VCaP (cell line): ENCODE results near the gene MAP1LC3C.

Experiments used
- H3K27ac ChIP-seq: fragments of 450-650 bp; 2 replicates; pipeline ENCODE4 v1.5.1; 2017
- TF ChIP-seq, protein P1 (sequence below): fragments of 450-650 bp; conservative IDR thresholded peaks from 2 replicates; pipeline ENCODE4 v1.5.1; 2017; ENCODE audit warnings: mild to moderate bottlenecking, moderate library complexity

MAP1LC3C gene

DNA sequence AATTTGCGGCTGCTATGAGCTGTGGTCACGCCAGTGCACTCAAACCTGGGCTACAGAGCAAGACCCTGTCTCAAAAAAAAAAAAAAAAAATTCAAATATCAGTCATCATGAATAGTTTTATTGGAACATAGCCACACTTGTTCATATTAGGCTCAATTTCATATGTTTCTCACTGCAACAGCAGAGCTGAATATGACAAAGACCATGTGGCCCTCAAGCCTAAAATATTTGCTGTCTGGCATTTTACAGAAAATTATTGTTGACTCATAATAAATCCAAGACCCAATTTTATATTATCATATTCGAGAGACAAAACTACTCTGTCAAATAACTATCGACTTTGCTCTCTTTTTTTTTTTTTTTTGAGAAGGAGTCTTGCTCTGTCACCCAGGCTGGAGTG, 30.3 kb downstream of the MAP1LC3C start:
- TF ChIP-seq, protein P1, sequence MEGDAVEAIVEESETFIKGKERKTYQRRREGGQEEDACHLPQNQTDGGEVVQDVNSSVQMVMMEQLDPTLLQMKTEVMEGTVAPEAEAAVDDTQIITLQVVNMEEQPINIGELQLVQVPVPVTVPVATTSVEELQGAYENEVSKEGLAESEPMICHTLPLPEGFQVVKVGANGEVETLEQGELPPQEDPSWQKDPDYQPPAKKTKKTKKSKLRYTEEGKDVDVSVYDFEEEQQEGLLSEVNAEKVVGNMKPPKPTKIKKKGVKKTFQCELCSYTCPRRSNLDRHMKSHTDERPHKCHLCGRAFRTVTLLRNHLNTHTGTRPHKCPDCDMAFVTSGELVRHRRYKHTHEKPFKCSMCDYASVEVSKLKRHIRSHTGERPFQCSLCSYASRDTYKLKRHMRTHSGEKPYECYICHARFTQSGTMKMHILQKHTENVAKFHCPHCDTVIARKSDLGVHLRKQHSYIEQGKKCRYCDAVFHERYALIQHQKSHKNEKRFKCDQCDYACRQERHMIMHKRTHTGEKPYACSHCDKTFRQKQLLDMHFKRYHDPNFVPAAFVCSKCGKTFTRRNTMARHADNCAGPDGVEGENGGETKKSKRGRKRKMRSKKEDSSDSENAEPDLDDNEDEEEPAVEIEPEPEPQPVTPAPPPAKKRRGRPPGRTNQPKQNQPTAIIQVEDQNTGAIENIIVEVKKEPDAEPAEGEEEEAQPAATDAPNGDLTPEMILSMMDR = no peak
- no peak overlapping the region for H3K27ac ChIP-seq

DNA sequence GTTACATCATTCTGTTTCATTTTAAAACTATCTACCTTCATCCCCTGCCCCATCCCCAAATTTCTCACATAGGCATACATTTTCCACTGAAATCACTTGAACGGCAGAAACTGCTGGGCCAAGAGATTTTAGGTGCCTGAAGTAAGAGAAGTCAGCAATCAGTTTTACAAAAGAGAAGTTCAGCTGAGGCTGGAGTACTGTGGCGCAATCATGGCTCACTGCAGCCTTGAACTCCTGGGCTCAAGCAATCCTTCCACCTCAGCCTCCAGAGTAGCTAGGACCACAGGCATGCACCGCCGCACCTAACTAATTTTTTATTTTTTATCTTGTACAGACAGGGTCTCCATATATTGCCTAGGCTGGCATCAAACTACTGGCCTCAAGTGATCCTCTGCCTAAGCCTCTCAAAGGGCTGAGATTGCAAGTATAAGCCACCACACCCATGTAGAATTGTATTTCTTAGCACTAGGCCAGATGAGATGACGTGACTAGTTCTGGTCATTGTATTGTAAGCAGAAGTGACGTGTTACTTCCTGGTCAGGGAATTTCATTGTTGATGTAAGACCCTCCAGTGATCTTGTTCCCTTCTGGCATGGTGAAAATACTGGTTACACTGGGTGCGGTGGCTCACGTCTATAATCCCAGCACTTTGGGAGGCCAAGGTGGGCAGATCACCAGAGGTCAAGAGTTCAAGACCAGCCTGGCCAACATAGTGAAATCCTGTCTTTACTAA, 34.2 kb downstream of the MAP1LC3C start:
- H3K27ac ChIP-seq = no peak overlapping the region
- TF ChIP-seq, protein P1 = no peak

DNA sequence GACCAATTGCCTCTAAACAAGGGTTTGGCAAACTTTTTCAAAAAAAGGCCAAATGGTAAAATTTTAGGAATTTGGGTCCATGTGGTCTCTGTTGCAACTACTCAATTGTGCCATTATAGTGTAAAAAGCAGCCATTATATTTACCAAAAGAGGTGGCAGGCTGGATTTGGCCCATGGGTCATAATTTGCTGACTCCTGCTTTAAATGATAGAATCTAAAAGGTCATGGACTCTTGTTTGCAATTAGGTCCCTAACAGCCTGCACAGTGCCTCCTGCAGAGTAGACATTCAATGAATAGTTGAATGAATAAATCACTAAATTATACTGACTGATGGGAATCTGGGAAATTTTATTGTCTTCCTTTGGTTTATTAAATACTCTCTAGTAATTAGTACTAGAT, 35.2 kb downstream of the MAP1LC3C start:
- TF ChIP-seq, protein P1 = no peak
- H3K27ac ChIP-seq = no peak overlapping the region

DNA sequence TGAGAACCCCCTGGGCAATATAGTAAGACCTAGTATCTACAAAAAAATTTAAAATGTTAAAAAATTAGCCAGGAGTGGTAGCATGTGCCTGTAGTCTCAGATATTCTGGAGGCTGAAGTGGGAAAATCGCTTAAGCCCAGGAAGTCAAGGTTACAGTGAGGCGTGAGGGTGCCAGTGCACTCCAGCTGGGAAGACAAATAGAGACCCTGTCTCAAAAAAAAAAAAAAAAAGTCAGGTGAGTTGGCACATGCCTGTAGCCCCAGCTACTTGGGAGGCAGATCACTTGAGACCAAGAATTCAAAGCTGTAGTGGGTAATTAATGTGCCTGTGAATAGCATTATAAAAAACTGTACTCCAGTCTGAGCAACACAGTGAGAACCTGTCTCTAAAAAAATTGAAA, 36.7 kb downstream of the MAP1LC3C start:
- H3K27ac ChIP-seq = no peak overlapping the region
- TF ChIP-seq, protein P1 = no peak

DNA sequence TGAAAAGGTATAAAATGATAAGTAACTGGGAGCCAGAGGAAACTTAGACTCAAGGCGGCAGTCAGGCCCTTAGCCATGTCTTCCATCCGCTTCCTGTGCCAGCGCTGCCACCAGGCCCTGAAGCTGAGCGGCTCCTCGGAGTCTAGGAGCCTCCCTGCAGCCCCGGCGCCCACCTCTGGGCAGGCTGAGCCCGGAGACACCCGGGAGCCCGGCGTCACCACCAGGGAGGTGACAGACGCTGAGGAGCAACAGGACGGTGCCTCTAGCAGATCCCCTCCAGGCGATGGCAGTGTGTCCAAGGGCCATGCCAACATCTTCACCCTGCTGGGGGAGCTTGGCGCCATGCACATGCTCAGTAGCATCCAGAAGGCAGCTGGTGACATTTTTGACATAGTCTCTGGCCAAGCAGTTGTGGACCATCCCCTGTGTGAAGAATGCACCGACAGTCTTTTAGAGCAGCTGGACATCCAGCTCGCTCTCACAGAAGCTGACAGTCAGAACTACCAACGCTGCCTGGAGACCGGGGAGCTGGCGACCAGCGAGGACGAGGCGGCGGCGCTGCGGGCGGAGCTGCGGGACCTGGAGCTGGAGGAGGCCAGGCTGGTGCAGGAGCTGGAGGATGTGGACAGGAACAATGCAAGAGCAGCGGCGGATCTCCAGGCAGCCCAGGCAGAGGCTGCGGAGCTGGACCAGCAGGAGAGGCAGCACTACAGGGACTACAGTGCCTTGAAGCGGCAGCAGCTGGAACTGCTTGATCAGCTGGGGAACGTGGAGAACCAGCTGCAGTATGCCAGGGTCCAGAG, 41.0 kb downstream of the MAP1LC3C start, which contains the start of gene BECN2:
TSS of gene BECN2 (plus strand) at position 76 of the 803 bp plus-strand sequence. CDS start at position 76, 0 bp downstream.
- TF ChIP-seq, protein P1 = no peak
- H3K27ac ChIP-seq = no peak within 1 kb of the TSS

DNA sequence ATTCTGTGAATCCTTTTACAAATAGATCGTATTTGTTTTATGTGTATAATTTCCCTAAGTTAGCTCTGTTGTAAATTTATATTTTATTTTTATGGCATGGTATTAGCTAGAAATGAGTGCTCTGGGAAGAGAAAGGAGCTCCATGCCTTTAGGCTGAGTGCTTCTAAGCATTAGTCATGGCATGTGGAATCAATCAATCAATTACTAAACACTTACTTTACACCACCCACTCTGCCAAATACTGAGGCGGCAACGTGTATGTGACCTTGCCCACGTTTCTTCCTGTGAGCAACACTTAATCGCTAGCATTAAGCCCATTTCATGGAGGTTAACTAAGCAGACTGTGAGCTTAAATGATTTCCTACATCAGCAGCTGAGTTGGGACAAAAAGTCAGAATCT, 48.5 kb downstream of the MAP1LC3C start:
- TF ChIP-seq, protein P1 = no peak
- H3K27ac ChIP-seq = no peak overlapping the region

DNA sequence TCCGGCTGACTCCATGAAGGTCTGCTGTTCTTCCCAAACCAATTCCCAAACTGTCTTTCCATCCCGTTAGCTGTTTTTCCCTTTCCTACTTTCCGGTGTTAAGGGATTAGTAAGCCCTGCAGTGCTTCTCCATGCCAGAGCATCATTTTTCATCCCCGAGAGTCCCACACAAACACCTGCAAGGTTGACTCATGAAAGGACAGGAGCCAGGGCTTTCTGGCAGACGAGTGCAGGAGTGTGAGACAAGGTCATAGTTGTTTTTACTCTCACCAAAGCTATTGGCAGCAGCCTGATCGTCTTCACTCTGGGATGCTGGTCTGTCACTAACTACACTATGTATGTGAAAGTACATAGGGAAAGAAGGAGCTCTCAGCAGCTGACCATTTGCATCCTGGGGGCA, 51.5 kb downstream of the MAP1LC3C start:
- TF ChIP-seq, protein P1 = no peak
- H3K27ac ChIP-seq = no peak overlapping the region
